Thymus (tissue), 11 donors: ENCODE measurements around the gene ZC3H7A. TPM values are rescaled to one million over a fixed set of nuclear protein-coding genes. Genes with fewer than 3 reads are reported as not detected.

Source experiments
- DNase-seq, 9 donors: peaks; one replicate each; pipeline ENCODE4 v3.0.0-alpha.2; 2013; ENCODE audit warnings: low spot score in 9 of 9, low read depth in 6 of 9, missing footprints in 1 of 9
- H3K27ac ChIP-seq, 2 donors: one replicate each; pipeline ENCODE4 v1.5.1; 2013; ENCODE audit warnings: control low read depth in 1 of 2, low read depth in 1 of 2, low read length in 1 of 2, mild to moderate bottlenecking in 1 of 2, moderate library complexity in 1 of 2
- H3K27me3 ChIP-seq, 2 donors: one replicate each; pipeline ENCODE4 v1.5.1; 2013; ENCODE audit warnings: low read length in 1 of 2; ENCODE audit not compliant: control insufficient read depth in 2 of 2, insufficient read depth in 1 of 2
- H3K36me3 ChIP-seq, 2 donors: one replicate each; pipeline ENCODE4 v1.5.1; 2013; ENCODE audit warnings: low read length in 1 of 2, mild to moderate bottlenecking in 1 of 2, moderate library complexity in 1 of 2; ENCODE audit not compliant: control insufficient read depth in 2 of 2, insufficient read depth in 2 of 2
- H3K4me1 ChIP-seq, 2 donors: one replicate each; pipeline ENCODE4 v1.5.1; 2013; ENCODE audit warnings: low read length in 2 of 2; ENCODE audit not compliant: control insufficient read depth in 2 of 2, insufficient read depth in 2 of 2
- H3K4me3 ChIP-seq, 2 donors: one replicate each; pipeline ENCODE4 v1.5.1; 2013; ENCODE audit warnings: low read length in 2 of 2, control low read depth in 1 of 2, mild to moderate bottlenecking in 1 of 2
- H3K9me3 ChIP-seq, 2 donors: one replicate each; pipeline ENCODE4 v1.5.1; 2013; ENCODE audit warnings: low read length in 1 of 2, mild to moderate bottlenecking in 1 of 2; ENCODE audit not compliant: control insufficient read depth in 2 of 2, insufficient read depth in 1 of 2
- WGBS: extraction: QIAGEN DNeasy Blood & Tissue Kit; methylation state at CpG from one replicate; pipeline ENCODE4 v1.1.7; 2013; 5-methylcytosine and 5-hydroxymethylcytosine counted together
- polyA plus RNA-seq: library from polyadenylated mRNA; stranded (reverse); fragments of 200-250 nt; gene quantifications from one replicate; pipeline ENCODE4 v1.2.3, GENCODE V29; 2013
- total RNA-seq: library from RNA; stranded (reverse); fragments of 120-200 nt; gene quantifications from one replicate; pipeline ENCODE4 v1.2.4, GENCODE V29; 2013
- donor health status: healthy.

The ZC3H7A gene
- total and polyA plus RNA-seq, 2 donors, result 33.7 to 69.4 TPM

GRCh38 chr16:11759163-11759834 lies 37.8 kb downstream of the ZC3H7A start:
- H3K27ac ChIP-seq, result no peak overlapping the region
- DNase-seq, result no peak
- H3K36me3 ChIP-seq, result peaks cover 55 to 81% of the 10 kb centered on the region in 2 donors
- H3K4me3 ChIP-seq, result no peak overlapping the region
- H3K27me3 ChIP-seq, result no peaks in the 10 kb centered on the region
- H3K9me3 ChIP-seq, result no peaks in the 10 kb centered on the region
- WGBS, result 99% methylated on average over 9 of the region's 9 CpGs
- no peaks in the 10 kb centered on the region for H3K4me1 ChIP-seq

- DNase-seq, result no peak
- WGBS, result 94% methylated on average over 10 of the region's 10 CpGs
- H3K36me3 ChIP-seq, result peaks cover 57 to 85% of the 10 kb centered on the region in 2 donors
- no peaks in the 10 kb centered on the region for H3K9me3 ChIP-seq
- no peak overlapping the region for H3K27ac ChIP-seq
- H3K4me3 ChIP-seq, result no peak overlapping the region
- H3K27me3 ChIP-seq, result no peaks in the 10 kb centered on the region
- no peaks in the 10 kb centered on the region for H3K4me1 ChIP-seq
These were observed 39.1 kb downstream of the ZC3H7A start for GRCh38 chr16:11757671-11758545.

GRCh38 chr16:11756248-11756647 lies 40.8 kb downstream of the ZC3H7A start:
- no peaks in the 10 kb centered on the region for H3K27me3 ChIP-seq
- no peak for DNase-seq
- H3K9me3 ChIP-seq, result no peaks in the 10 kb centered on the region
- H3K36me3 ChIP-seq, result peaks cover 58 to 86% of the 10 kb centered on the region in 2 donors
- H3K4me1 ChIP-seq, result no peaks in the 10 kb centered on the region
- 99% methylated on average over 3 of the region's 3 CpGs for WGBS
- no peak overlapping the region for H3K27ac ChIP-seq
- H3K4me3 ChIP-seq, result no peak overlapping the region

- WGBS, result 94% methylated on average over 13 of the region's 13 CpGs
These were observed 41.9 kb downstream of the ZC3H7A start for GRCh38 chr16:11755022-11755760.

DNA sequence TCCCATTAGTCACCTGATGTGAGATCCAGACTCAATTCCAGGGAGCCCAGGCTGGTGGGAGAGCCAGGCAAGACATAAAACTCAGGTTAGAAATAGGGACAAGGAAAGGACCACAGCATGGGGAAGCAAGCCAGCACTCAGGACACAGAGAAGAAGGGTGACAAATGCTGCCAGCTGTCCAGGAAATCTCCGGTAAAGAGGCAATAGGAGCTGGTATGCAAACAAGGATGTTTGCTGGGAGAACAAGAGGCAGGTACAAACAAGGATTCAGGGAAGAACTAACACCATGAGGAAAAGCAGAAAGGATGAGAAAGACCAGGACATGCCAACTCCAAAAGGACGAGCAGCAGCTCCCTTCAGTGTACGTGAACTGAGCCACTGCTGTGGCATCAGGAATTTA lies 44.2 kb downstream of the ZC3H7A start:
- no peak overlapping the region for H3K4me3 ChIP-seq
- no peaks in the 10 kb centered on the region for H3K27me3 ChIP-seq
- no peak overlapping the region for H3K27ac ChIP-seq
- no peaks in the 10 kb centered on the region for H3K9me3 ChIP-seq
- peaks cover 66 to 86% of the 10 kb centered on the region in 2 donors for H3K36me3 ChIP-seq
- no peak for DNase-seq
- no peaks in the 10 kb centered on the region for H3K4me1 ChIP-seq
- WGBS, result 95% methylated on average over 3 of the region's 3 CpGs

More at GRCh38 chr16:11755022-11755760, 41.9 kb downstream of the ZC3H7A start:
- H3K4me3 ChIP-seq, result no peak overlapping the region
- H3K4me1 ChIP-seq, result no peaks in the 10 kb centered on the region
- H3K27me3 ChIP-seq, result no peaks in the 10 kb centered on the region
- H3K9me3 ChIP-seq, result no peaks in the 10 kb centered on the region
- no peak for DNase-seq
- H3K36me3 ChIP-seq, result peaks cover 61 to 84% of the 10 kb centered on the region in 2 donors
- H3K27ac ChIP-seq, result no peak overlapping the region

- WGBS, result 96% methylated on average over 7 of the region's 7 CpGs
- H3K4me1 ChIP-seq, result no peaks in the 10 kb centered on the region
- no peaks in the 10 kb centered on the region for H3K9me3 ChIP-seq
- H3K36me3 ChIP-seq, result peaks cover 58 to 63% of the 10 kb centered on the region in 2 donors
- H3K27me3 ChIP-seq, result no peaks in the 10 kb centered on the region
- no peak for DNase-seq
- H3K27ac ChIP-seq, result no peak overlapping the region
- no peak overlapping the region for H3K4me3 ChIP-seq
These were observed 47.0 kb downstream of the ZC3H7A start for GRCh38 chr16:11750056-11750455.

DNA sequence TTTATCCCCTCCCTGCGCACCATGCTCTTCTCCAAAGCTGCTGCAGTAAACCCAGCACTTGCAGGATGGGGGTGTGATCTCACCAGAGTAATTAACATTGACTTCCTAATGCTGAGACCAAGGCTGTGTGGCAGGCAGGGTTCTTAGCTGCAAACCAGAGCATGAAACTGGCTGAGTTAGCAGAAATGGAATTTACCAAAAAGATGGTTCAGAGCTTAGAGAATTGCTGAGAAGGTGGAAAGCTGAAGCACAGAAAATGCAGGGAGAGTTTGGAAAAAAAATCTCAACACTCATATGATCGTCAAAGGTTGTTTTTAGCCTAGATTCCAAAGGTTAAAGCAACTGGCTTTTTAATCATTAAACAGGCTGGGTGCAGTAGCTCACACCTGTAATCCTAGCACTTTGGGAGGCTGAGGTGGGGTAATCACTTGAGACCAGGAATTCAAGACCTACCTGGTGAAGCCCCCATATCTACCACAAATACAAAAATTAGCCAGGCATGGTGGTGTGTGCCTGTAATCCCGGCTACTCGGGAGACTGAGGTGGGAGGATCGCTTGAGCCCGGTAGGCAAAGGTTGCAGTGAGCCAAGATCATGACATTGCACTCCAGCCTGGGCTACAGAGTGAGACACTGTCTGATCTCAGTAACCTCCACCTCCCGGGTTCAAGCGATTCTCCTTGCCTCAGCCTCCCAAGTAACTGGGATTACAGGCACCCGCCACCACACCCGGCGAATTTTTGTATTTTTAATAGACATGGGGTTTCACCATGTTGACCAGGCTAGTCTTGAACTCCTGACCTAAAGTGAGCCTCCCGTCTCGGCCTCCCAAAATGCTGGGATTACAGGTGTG lies 48.4 kb downstream of the ZC3H7A start:
- no peaks in the 10 kb centered on the region for H3K27me3 ChIP-seq
- 98% methylated on average over 13 of the region's 13 CpGs for WGBS
- peaks cover 49 to 54% of the 10 kb centered on the region in 2 donors for H3K36me3 ChIP-seq
- DNase-seq, result no peak
- peaks cover under 1 to 2% of the 10 kb centered on the region in 2 donors for H3K4me1 ChIP-seq
- H3K9me3 ChIP-seq, result no peaks in the 10 kb centered on the region
- no peak overlapping the region for H3K27ac ChIP-seq
- H3K4me3 ChIP-seq, result no peak overlapping the region

DNA sequence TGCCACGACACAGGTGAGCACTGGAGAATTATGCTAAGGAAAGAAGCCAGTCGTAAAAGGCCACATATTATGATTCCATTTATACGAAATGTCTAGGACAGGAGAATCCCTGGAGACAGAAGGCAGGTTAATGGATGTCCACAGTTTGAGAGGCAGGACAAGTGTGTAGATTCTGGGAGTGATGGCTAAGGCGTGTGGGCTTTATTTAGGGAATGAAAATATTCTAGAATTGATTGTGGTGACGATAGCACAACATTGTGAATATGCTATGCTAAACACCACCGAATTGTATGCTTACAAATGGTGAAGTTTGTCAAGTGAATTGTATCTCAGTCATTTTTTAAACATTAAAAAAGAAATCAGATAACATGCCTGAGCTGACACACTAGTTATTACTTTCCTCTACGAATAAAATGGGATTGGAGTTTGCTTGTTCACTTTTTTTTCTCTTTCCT lies 49.1 kb downstream of the ZC3H7A start:
- peaks cover 42 to 47% of the 10 kb centered on the region in 2 donors for H3K36me3 ChIP-seq
- H3K9me3 ChIP-seq, result no peaks in the 10 kb centered on the region
- no peak overlapping the region for H3K4me3 ChIP-seq
- 97% methylated on average over 7 of the region's 7 CpGs for WGBS
- DNase-seq, result no peak
- no peaks in the 10 kb centered on the region for H3K27me3 ChIP-seq
- H3K27ac ChIP-seq, result no peak overlapping the region
- H3K4me1 ChIP-seq, result peaks cover 5 to 7% of the 10 kb centered on the region in 2 donors
